SK-N-DZ (cell line): ENCODE results near the gene TRIM44.
"Not testable (repeated sequence)": the region's sequence is repeated elsewhere in the genome, so short reads cannot be mapped to it uniquely, and the experiment has no call there.

Experiments used
- DNase-seq: peaks from one replicate; pipeline ENCODE4 v3.0.0-alpha.2; 2015; ENCODE audit warnings: low spot score

Gene TRIM44

GRCh38 chr11:35852056-35852455 is 189.5 kb downstream of the TRIM44 start:
- no peak for DNase-seq

- DNase-seq: no peak
These were observed 191.4 kb downstream of the TRIM44 start for GRCh38 chr11:35853971-35854370.

DNA sequence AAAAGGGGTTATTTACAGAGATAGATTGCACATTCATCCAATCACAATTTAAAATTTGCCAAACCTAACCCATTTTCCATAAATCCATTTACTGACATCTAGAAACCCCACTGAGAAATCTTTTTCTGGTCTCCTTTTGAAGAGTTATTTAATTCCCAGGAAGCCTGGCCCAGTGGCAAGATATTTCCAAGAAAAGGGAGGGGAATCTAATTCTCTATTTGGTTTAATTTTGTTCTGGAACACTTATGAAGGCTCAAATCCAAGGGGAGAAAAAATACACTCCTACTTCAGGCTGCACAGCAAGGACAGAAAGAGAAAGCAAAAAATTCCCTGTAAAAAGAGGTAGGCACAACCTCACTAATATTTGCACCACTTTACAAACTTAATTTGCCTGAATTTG is 193.1 kb downstream of the TRIM44 start:
- no peak for DNase-seq

DNA sequence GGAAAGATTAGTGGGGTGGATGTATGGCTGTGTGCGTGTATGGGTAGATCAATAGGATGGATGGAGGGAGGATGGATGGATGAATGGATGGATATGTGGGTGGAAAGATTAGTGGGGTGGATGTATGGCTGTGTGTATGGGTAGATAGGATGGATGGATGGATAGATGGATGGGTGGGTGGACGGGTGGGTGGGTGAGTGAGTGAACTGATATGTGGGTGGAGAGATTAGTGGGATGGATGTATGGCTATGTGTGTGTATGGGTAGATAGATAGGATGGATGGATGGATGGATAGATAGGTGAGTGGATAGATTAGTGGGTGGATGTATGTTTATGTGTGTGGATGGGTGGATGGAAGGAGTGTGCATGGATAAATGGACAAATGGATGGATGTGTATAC is 193.7 kb downstream of the TRIM44 start:
- DNase-seq: no peak

DNA sequence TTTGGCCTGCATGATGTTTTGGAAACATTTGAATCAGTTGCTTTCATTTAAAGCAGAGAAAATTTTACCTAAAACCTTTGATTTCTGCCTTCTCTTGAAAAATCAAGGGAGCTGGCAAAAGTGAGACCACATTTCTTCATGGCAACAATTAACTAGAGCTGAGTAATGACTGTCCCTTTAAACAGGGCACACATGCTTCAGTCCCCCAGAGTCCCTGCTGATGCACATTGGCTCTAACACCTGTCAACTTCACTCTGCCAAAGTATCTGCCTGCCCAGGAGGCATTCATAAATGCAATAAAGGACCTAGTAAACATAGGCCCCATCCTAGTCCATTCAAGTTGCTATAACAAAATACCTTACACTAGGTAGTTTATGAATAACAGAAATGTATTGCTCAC is 194.2 kb downstream of the TRIM44 start:
- DNase-seq: no peak

- no peak for DNase-seq
These were observed 195.3 kb downstream of the TRIM44 start for GRCh38 chr11:35857922-35858321.

DNA sequence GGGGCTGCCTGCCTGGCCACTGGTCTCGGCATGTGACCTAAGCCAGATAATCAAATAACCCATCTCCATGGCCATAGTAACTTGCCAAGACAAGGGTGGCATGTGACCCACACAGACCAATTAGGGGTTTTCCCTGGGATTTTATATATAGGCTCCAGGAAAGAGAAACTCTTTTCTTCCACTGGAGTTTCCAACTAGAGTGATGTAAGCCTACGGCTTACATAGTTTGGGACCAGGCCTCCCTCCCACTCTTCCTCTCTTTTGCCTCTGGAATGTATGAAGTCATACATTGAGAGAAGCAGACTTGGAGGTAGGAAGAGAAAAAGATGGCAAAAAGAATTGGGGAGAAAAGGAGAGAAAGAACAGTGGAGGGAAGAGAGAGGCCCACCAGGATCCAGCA is 196.7 kb downstream of the TRIM44 start:
- no peak for DNase-seq

DNA sequence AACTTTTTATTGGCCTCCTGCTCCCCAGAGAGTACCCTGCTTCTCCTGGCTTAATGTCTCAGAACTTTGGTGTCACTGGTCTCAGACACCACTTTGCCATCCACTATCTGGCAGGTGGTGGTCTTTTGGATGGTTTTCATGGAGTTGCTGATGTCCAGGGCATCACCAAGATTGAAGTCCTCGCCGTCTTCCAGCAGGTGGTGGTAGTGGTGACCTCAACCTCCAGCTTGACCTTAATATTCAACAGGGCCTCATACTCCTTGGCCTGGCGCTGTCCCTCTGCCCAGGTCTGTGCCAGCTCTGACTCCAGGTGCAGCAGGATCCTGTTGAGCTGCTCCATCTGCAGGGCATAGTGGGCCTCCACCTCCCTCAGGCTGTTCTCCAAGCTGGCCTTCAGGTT is 197.6 kb downstream of the TRIM44 start:
- not testable (repeated sequence) for DNase-seq

DNA sequence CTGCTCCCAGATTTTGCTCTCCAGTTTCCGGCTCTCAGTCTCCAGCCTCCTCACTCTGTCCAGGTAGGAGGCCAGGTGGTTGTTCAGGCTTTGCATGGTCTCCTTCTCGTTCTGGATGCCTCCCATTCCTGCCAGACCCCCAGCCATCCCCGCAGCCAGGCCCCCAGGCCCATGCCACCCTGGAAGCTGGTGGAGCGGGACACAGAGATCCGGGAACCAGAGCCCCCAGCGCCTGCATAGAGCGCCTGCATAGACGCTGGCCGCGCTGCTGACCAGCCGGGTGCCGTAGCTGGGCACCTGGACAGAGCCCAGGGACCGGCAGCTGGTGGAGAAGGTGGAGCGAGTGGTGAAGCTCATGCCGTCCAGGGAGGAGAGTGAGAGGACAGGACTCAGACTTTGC is 198.6 kb downstream of the TRIM44 start:
- no peak for DNase-seq

GRCh38 chr11:35862666-35863065 is 200.1 kb downstream of the TRIM44 start:
- no peak for DNase-seq

DNA sequence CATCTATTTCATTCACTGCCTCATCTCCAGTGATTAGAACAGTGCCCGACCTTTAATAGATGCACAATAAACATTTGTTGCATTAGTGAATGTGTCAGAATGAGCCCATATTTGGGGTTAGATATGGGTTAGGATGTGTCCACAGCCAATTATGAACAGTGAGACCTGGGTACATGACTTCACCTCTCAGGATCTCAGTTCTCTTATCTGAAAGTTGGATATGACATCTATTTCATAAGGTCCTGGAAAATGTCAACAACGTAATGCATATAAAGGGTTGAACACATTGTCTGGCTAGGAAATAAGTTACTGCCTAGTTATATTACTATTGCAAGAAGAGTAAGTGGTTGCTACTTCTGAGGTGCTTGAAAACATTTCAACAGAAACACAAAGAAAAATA is 201.6 kb downstream of the TRIM44 start:
- DNase-seq: no peak

DNA sequence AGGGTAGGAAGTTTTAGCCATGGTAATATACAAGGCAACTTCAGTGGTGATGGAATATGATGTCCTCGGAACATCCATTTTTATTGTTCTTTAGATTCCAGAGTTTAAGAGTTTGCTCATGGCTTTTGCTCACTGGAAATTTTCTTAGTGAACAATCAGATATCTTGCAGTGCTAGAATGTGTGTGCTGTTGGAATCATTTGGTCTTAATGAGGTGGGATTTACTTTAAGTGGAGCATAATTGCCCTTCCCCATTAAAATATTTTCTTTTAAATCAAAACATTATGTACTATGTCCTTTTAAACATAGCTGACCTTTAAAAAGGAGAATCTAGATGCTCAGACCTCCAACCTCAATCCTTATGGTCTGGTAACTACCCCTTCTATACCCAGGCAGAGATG is 204.0 kb downstream of the TRIM44 start:
- DNase-seq: no peak
